DOHH2 (cell line): ENCODE data around the gene COL2A1.

ENCODE experiments used
- H3F3A ChIP-seq: fragments of 200-600 bp; sonication (generic), shearing (Covaris generic); 2 replicates; pipeline ENCODE4 v1.6.0; 2016; ENCODE audit warnings: antibody characterized with exemption, mild to moderate bottlenecking; ENCODE audit not compliant: control insufficient read depth, insufficient read depth
- H3K27ac ChIP-seq: fragments of 200-600 bp; sonication (generic); 2 replicates; pipeline ENCODE4 v1.5.1; 2014; ENCODE audit warnings: low read depth, mild to moderate bottlenecking, low read length, moderate library complexity
- H3K27me3 ChIP-seq: fragments of 200-600 bp; sonication (generic); 2 replicates; pipeline ENCODE4 v1.6.1; 2014; ENCODE audit warnings: mild to moderate bottlenecking, low read length, mixed read lengths; ENCODE audit not compliant: control insufficient read depth
- H3K36me3 ChIP-seq: fragments of 200-600 bp; sonication (generic); 2 replicates; pipeline ENCODE4 v1.6.1; 2014; ENCODE audit warnings: mild to moderate bottlenecking, low read length, moderate library complexity, mixed read lengths; ENCODE audit not compliant: control insufficient read depth
- H3K4me1 ChIP-seq: fragments of 200-600 bp; sonication (generic); 2 replicates; pipeline ENCODE4 v1.6.1; 2014; ENCODE audit warnings: mild to moderate bottlenecking, low read length, mixed read lengths; ENCODE audit not compliant: control insufficient read depth
- H3K4me2 ChIP-seq: fragments of 200-600 bp; sonication (generic); 2 replicates; pipeline ENCODE4 v1.6.0; 2014; ENCODE audit warnings: mild to moderate bottlenecking, low read length, moderate library complexity
- H3K4me3 ChIP-seq: fragments of 200-600 bp; sonication (generic); 2 replicates; pipeline ENCODE4 v1.5.1; 2014; ENCODE audit warnings: mild to moderate bottlenecking, low read length, mixed read lengths
- H3K79me2 ChIP-seq: fragments of 200-600 bp; sonication (generic); 2 replicates; pipeline ENCODE4 v1.6.1; 2014; ENCODE audit warnings: mild to moderate bottlenecking, low read length, mixed read lengths; ENCODE audit not compliant: control insufficient read depth
- H3K9me2 ChIP-seq: fragments of 200-600 bp; sonication (generic); replicated peaks from 2 replicates; pipeline ENCODE4 v1.6.1; 2014; ENCODE audit warnings: mild to moderate bottlenecking, low read length, mixed read lengths; ENCODE audit not compliant: control insufficient read depth
- H3K9me3 ChIP-seq: fragments of 200-600 bp; sonication (generic); 2 replicates; pipeline ENCODE4 v1.6.1; 2014; ENCODE audit warnings: antibody characterized with exemption, low read length, mixed read lengths; ENCODE audit not compliant: control insufficient read depth, insufficient read depth
- H4K20me1 ChIP-seq: fragments of 200-600 bp; sonication (generic); 2 replicates; pipeline ENCODE4 v1.6.0; 2014; ENCODE audit warnings: low read depth, mild to moderate bottlenecking, antibody characterized with exemption, low read length, moderate library complexity; ENCODE audit not compliant: control insufficient read depth, insufficient read depth
- CTCF ChIP-seq: fragments of 200-600 bp; sonication (generic); IDR thresholded peaks from one replicate; pipeline ENCODE4 v1.5.1; 2014; ENCODE audit warnings: antibody characterized with exemption, mild to moderate bottlenecking, low read depth, low read length; ENCODE audit not compliant: poor library complexity, severe bottlenecking
- EZH2phosphoT487 ChIP-seq: fragments of 200-600 bp; sonication (generic); IDR thresholded peaks from 2 replicates; pipeline ENCODE4 v1.6.1; 2017; ENCODE audit warnings: borderline replicate concordance, mild to moderate bottlenecking, antibody characterized with exemption, low read length, moderate library complexity, mixed read lengths

Gene COL2A1

GRCh38 chr12:48002773-48003218 lies 1.5 kb downstream of the COL2A1 start:
- Histone ChIP-seq H3K9me2 (no peaks in the 10 kb centered on the region), H4K20me1 (no peaks in the 10 kb centered on the region), H3K36me3 (no peaks in the 10 kb centered on the region), H3F3A (no peaks in the 10 kb centered on the region), H3K27me3 (peaks cover 70% of the 10 kb centered on the region), H3K4me2 (no peak overlapping the region), H3K9me3 (no peaks in the 10 kb centered on the region), H3K27ac (no peak overlapping the region), H3K4me1 (no peaks in the 10 kb centered on the region), H3K4me3 (no peak overlapping the region), H3K79me2 (no peaks in the 10 kb centered on the region)
- TF ChIP-seq CTCF (no peak), EZH2phosphoT487 (no peak)

- Histone ChIP-seq H3K4me1 (no peaks in the 10 kb centered on the region), H3K9me2 (no peaks in the 10 kb centered on the region), H3K4me2 (no peak overlapping the region), H3K4me3 (no peak overlapping the region), H3K9me3 (no peaks in the 10 kb centered on the region), H3K36me3 (no peaks in the 10 kb centered on the region), H3F3A (no peaks in the 10 kb centered on the region), H3K27ac (no peak overlapping the region), H3K79me2 (no peaks in the 10 kb centered on the region), H4K20me1 (no peaks in the 10 kb centered on the region), H3K27me3 (peaks cover 73% of the 10 kb centered on the region)
- no peak for TF ChIP-seq CTCF
- TF ChIP-seq EZH2phosphoT487, result no peak
Measured at GRCh38 chr12:48002414-48002730, 1.9 kb downstream of the COL2A1 start.

- Histone ChIP-seq H3K9me2 (no peaks in the 10 kb centered on the region), H3K9me3 (no peaks in the 10 kb centered on the region), H3K79me2 (no peaks in the 10 kb centered on the region), H3F3A (no peaks in the 10 kb centered on the region), H3K36me3 (no peaks in the 10 kb centered on the region), H3K4me3 (no peak overlapping the region), H3K27ac (no peak overlapping the region), H4K20me1 (no peaks in the 10 kb centered on the region), H3K4me2 (no peak overlapping the region), H3K4me1 (no peaks in the 10 kb centered on the region), H3K27me3 (peaks cover 73% of the 10 kb centered on the region)
- no peak for TF ChIP-seq CTCF
- TF ChIP-seq EZH2phosphoT487, result no peak
Measured at GRCh38 chr12:48001505-48002413, 2.5 kb downstream of the COL2A1 start.
